Measurements from ENCODE around the gene NT5DC4.

- TF ChIP-seq RCOR1 (IDR thresholded peaks at IDR 0.05; ENCODE audit: insufficient replicate concordance, low read length): no peak
- TF ChIP-seq RAD21 (IDR thresholded peaks at IDR 0.05; ENCODE audit: low read length): no peak
- no peak for TF ChIP-seq CTCF (conservative IDR thresholded peaks at IDR 0.05; ENCODE audit: low read depth, low read length)
- no peak for TF ChIP-seq RFX5 (IDR thresholded peaks at IDR 0.05; ENCODE audit: low read depth, low read length)
- no peak for TF ChIP-seq POLR2A (IDR thresholded peaks at IDR 0.05; ENCODE audit: low read depth, low read length)
- TF ChIP-seq NFE2L2 (IDR thresholded peaks at IDR 0.05; ENCODE audit: low read depth, low read length): no peak
Measured at GRCh38 chr2:112703684-112704083, 17.1 kb upstream of the NT5DC4 start.

All from IMR-90 (cell line).